CD4-positive, alpha-beta T cell (primary cell): ENCODE data around the gene PLEKHB1. TPM values are rescaled to one million over a fixed set of nuclear protein-coding genes. Genes with fewer than 3 reads are reported as not detected.

Source experiments
- ATAC-seq: fragments of 200-7000 bp; cut with Tn5 transposase; one replicate; pipeline ENCODE4 v1.10.0; 2022; ENCODE audit warnings: mild to moderate bottlenecking; ENCODE audit not compliant: poor library complexity
- CTCF ChIA-PET: fragments of 350-600 bp; sonication (Branson Sonifier 250); formaldehyde crosslinking; loops from one replicate; lab custom pipeline; 2021; ENCODE audit warnings: antibody characterized with exemption, inconsistent platforms; lab: Charles Lee
- POLR2A ChIA-PET: fragments of 350-600 bp; sonication (Branson Sonifier 250); formaldehyde crosslinking; loops from one replicate; lab custom pipeline; 2021; ENCODE audit warnings: antibody characterized with exemption, inconsistent platforms; lab: Charles Lee
- DNase-seq, 14 experiments: peaks; one replicate each; pipeline ENCODE4 v3.0.0-alpha.2; 2013 to 2020; ENCODE audit warnings: mixed read lengths in 2 of 14
- H3K27ac ChIP-seq, 2 donors: one replicate each; pipeline versions ENCODE4 v1.5.1 to v1.7.0; 2013; ENCODE audit warnings: low read length in 2 of 2, low read depth in 1 of 2, mild to moderate bottlenecking in 1 of 2
- H3K27me3 ChIP-seq, 2 experiments: 1 replicate in 1 of 2; 2 replicates in 1 of 2; pipeline versions ENCODE4 v1.6.1 to v1.7.0; 2013; ENCODE audit warnings: low read length in 2 of 2, control low read depth in 1 of 2, mild to moderate bottlenecking in 1 of 2, moderate library complexity in 1 of 2; ENCODE audit not compliant: insufficient read depth in 2 of 2, control insufficient read depth in 1 of 2
- H3K36me3 ChIP-seq: one replicate; pipeline ENCODE4 v1.6.1; 2013; ENCODE audit warnings: low read length, control low read depth; ENCODE audit not compliant: insufficient read depth
- H3K4me1 ChIP-seq: one replicate; pipeline ENCODE4 v1.6.1; 2013; ENCODE audit warnings: low read length, control low read depth; ENCODE audit not compliant: insufficient read depth
- H3K4me3 ChIP-seq: one replicate; pipeline ENCODE4 v1.5.1; 2013; ENCODE audit warnings: mild to moderate bottlenecking, low read length, moderate library complexity
- H3K9me3 ChIP-seq, 2 experiments: 1 replicate in 1 of 2; 2 replicates in 1 of 2; pipeline versions ENCODE4 v1.6.1 to v1.7.0; 2013; ENCODE audit warnings: low read length in 2 of 2, mild to moderate bottlenecking in 2 of 2, control low read depth in 1 of 2, moderate library complexity in 1 of 2; ENCODE audit not compliant: control insufficient read depth in 1 of 2, insufficient read depth in 1 of 2
- H3K27ac Mint-ChIP-seq: one replicate; pipeline ENCODE4 v1.8.0; 2020; ENCODE audit warnings: mixed read lengths
- H3K27me3 Mint-ChIP-seq: one replicate; pipeline ENCODE4 v1.8.0; 2021; ENCODE audit warnings: mixed read lengths
- H3K36me3 Mint-ChIP-seq: one replicate; pipeline ENCODE4 v1.8.0; 2021; ENCODE audit warnings: low read depth, mixed read lengths
- H3K4me1 Mint-ChIP-seq: one replicate; pipeline ENCODE4 v1.8.0; 2021; ENCODE audit warnings: low read depth, mixed read lengths
- H3K4me3 Mint-ChIP-seq: one replicate; pipeline ENCODE4 v1.8.0; 2020; ENCODE audit warnings: mild to moderate bottlenecking, mixed read lengths
- H3K9me3 Mint-ChIP-seq: one replicate; pipeline ENCODE4 v1.8.0; 2020; ENCODE audit warnings: mixed read lengths
- intact Hi-C, 2 experiments: fragments of 100-400 bp; cut with DNase I in 1 of 2; cut with micrococcal nuclease in 1 of 2; formaldehyde crosslinking; loops; one replicate each; pipeline versions ENCODE4 v1.15.1 to v1.9.0; 2023 to 2025; cut with DNase I, micrococcal nuclease
- total RNA-seq, 174 experiments: library from RNA in 2 of 174; stranded (reverse) in 2 of 174; gene quantifications; one replicate each; pipeline ENCODE4 v1.2.3 and lab custom pipeline; 2021 to 2026
- TF ChIP-seq, protein P1 (sequence below): fragments of 200-600 bp; IDR thresholded peaks from one replicate; pipeline ENCODE4 v1.8.0; 2022; ENCODE audit warnings: antibody characterized with exemption, mild to moderate bottlenecking

Gene PLEKHB1
- total RNA-seq, 2 experiments from 2014 or later, result 30.8 to 34.6 TPM

DNA sequence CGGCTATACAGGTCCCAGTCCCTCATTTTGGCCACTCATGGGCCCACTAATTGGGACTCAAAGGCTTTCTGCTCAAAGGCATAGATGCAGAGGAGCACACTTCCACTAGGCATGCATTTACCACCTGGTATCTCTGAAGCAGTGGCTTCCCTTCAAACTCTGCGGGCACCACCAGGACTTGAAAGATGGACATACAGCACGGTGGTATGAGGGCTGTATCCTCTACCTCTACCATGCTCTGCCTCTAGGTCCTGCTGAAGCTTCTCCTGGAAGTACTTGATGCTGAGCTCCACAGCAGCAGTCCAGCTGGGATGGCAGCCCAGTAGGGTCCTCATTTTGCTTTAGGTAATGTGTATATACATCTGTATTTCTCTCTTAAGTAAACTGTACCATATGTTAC lies 64.6 kb downstream of the PLEKHB1 start:
- Mint-ChIP-seq H3K27ac (no peak overlapping the region), H3K4me1 (peaks cover 1% of the 10 kb centered on the region), H3K9me3 (no peaks in the 10 kb centered on the region), H3K36me3 (peaks cover 54% of the 10 kb centered on the region), H3K4me3 (no peak overlapping the region), H3K27me3 (no peaks in the 10 kb centered on the region)
- CTCF ChIA-PET, result no interaction called here
- POLR2A ChIA-PET, result no interaction called here
- H3K36me3 ChIP-seq, result peaks cover 29% of the 10 kb centered on the region
- no peak for ATAC-seq
- intact Hi-C loops, result no loop called here
- H3K4me1 ChIP-seq, result no peaks in the 10 kb centered on the region
- no peaks in the 10 kb centered on the region for H3K27me3 ChIP-seq
- no peak overlapping the region for H3K27ac ChIP-seq
- TF ChIP-seq, protein P1, sequence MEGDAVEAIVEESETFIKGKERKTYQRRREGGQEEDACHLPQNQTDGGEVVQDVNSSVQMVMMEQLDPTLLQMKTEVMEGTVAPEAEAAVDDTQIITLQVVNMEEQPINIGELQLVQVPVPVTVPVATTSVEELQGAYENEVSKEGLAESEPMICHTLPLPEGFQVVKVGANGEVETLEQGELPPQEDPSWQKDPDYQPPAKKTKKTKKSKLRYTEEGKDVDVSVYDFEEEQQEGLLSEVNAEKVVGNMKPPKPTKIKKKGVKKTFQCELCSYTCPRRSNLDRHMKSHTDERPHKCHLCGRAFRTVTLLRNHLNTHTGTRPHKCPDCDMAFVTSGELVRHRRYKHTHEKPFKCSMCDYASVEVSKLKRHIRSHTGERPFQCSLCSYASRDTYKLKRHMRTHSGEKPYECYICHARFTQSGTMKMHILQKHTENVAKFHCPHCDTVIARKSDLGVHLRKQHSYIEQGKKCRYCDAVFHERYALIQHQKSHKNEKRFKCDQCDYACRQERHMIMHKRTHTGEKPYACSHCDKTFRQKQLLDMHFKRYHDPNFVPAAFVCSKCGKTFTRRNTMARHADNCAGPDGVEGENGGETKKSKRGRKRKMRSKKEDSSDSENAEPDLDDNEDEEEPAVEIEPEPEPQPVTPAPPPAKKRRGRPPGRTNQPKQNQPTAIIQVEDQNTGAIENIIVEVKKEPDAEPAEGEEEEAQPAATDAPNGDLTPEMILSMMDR, result no peak
- H3K9me3 ChIP-seq, result no peaks in the 10 kb centered on the region
- no peak overlapping the region for H3K4me3 ChIP-seq
- no peak for DNase-seq

Other genes starting within 250 kb of the PLEKHB1 start
- gene FAM168A, start 48.5 kb upstream of the PLEKHB1 start, total RNA-seq, result 10 to 100 TPM; 17.9 to 19.4 TPM
- gene RAB6A, start 114.5 kb downstream of the PLEKHB1 start, total RNA-seq, result 10 to 100 TPM; 42.6 to 49.3 TPM
- 10 to 100 TPM in 1 of 2 experiments, 1 to 10 TPM in 1; 9.5 to 10.1 TPM for gene MRPL48, start 141.3 kb downstream of the PLEKHB1 start, total RNA-seq
- 10 to 100 TPM; 20.7 to 23.9 TPM for gene COA4, start 230.3 kb downstream of the PLEKHB1 start, total RNA-seq
- gene PAAF1, start 230.4 kb downstream of the PLEKHB1 start, total RNA-seq, result 1 to 10 TPM; 6.2 to 7.6 TPM